ENCODE results near the gene CCNF.
A peak's percentile ranks its signal among the peaks of the same experiment; 100 is the strongest.

DNA sequence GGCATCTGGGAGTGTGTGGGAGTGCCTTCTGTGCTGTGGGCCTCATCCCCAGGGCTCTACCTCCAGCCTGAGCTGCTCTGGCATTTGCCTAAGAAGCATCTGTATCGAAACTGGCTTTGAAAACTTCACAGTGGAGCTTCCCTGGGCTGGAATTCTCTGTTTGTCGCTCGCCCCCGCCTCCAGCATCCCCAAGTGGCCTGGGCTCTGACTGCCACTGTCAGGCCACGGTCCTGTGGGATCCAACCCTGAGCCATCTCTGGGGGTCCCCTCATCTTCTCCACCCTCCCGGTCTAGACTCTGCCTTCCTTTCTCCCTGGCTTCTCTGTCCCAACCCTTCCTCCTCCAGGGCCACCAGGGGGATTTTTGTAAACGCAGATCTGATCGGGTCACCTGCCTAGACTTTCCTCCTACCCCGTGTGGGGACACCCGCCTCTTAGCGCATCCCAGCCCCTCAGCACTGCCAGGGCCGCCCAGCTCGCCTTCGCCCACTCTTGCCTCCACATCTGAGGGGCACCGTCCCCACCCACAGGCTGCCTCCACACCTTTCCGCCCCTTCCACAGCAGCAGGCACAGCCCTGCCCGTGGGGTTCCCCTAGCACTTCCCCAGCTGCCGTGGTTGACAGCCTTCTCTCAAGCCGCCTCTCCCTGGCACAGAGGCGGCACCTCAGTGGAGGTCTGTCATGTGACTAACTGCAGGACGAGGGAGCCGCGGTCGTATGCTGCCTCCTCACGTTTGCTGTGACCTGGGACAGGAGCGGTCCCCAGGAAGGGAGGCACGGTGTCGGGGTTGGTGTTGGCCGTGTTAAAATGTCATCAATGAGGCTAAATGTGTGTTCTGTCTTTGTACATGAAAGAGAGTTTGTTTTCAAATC, 57.6 kb downstream of the CCNF start:
- TF ChIP-seq, protein P1, sequence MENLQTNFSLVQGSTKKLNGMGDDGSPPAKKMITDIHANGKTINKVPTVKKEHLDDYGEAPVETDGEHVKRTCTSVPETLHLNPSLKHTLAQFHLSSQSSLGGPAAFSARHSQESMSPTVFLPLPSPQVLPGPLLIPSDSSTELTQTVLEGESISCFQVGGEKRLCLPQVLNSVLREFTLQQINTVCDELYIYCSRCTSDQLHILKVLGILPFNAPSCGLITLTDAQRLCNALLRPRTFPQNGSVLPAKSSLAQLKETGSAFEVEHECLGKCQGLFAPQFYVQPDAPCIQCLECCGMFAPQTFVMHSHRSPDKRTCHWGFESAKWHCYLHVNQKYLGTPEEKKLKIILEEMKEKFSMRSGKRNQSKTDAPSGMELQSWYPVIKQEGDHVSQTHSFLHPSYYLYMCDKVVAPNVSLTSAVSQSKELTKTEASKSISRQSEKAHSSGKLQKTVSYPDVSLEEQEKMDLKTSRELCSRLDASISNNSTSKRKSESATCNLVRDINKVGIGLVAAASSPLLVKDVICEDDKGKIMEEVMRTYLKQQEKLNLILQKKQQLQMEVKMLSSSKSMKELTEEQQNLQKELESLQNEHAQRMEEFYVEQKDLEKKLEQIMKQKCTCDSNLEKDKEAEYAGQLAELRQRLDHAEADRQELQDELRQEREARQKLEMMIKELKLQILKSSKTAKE (IDR thresholded peaks at IDR 0.05; ENCODE audit: low read depth, poor library complexity, severe bottlenecking) = peak; percentile 27
- TF ChIP-seq, protein P2, sequence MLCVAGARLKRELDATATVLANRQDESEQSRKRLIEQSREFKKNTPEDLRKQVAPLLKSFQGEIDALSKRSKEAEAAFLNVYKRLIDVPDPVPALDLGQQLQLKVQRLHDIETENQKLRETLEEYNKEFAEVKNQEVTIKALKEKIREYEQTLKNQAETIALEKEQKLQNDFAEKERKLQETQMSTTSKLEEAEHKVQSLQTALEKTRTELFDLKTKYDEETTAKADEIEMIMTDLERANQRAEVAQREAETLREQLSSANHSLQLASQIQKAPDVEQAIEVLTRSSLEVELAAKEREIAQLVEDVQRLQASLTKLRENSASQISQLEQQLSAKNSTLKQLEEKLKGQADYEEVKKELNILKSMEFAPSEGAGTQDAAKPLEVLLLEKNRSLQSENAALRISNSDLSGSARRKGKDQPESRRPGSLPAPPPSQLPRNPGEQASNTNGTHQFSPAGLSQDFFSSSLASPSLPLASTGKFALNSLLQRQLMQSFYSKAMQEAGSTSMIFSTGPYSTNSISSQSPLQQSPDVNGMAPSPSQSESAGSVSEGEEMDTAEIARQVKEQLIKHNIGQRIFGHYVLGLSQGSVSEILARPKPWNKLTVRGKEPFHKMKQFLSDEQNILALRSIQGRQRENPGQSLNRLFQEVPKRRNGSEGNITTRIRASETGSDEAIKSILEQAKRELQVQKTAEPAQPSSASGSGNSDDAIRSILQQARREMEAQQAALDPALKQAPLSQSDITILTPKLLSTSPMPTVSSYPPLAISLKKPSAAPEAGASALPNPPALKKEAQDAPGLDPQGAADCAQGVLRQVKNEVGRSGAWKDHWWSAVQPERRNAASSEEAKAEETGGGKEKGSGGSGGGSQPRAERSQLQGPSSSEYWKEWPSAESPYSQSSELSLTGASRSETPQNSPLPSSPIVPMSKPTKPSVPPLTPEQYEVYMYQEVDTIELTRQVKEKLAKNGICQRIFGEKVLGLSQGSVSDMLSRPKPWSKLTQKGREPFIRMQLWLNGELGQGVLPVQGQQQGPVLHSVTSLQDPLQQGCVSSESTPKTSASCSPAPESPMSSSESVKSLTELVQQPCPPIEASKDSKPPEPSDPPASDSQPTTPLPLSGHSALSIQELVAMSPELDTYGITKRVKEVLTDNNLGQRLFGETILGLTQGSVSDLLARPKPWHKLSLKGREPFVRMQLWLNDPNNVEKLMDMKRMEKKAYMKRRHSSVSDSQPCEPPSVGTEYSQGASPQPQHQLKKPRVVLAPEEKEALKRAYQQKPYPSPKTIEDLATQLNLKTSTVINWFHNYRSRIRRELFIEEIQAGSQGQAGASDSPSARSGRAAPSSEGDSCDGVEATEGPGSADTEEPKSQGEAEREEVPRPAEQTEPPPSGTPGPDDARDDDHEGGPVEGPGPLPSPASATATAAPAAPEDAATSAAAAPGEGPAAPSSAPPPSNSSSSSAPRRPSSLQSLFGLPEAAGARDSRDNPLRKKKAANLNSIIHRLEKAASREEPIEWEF (IDR thresholded peaks at IDR 0.05; ENCODE audit: insufficient replicate concordance, low read depth, low read length) = no peak
- peak; percentile 24; the same call in 1 of the 2 replicates for TF ChIP-seq POLR2A (IDR thresholded peaks at IDR 0.05; ENCODE audit: low read depth, low read length)
- no peak for TF ChIP-seq GABPA (IDR thresholded peaks at IDR 0.05; ENCODE audit: low read depth)
- TF ChIP-seq, protein P3, sequence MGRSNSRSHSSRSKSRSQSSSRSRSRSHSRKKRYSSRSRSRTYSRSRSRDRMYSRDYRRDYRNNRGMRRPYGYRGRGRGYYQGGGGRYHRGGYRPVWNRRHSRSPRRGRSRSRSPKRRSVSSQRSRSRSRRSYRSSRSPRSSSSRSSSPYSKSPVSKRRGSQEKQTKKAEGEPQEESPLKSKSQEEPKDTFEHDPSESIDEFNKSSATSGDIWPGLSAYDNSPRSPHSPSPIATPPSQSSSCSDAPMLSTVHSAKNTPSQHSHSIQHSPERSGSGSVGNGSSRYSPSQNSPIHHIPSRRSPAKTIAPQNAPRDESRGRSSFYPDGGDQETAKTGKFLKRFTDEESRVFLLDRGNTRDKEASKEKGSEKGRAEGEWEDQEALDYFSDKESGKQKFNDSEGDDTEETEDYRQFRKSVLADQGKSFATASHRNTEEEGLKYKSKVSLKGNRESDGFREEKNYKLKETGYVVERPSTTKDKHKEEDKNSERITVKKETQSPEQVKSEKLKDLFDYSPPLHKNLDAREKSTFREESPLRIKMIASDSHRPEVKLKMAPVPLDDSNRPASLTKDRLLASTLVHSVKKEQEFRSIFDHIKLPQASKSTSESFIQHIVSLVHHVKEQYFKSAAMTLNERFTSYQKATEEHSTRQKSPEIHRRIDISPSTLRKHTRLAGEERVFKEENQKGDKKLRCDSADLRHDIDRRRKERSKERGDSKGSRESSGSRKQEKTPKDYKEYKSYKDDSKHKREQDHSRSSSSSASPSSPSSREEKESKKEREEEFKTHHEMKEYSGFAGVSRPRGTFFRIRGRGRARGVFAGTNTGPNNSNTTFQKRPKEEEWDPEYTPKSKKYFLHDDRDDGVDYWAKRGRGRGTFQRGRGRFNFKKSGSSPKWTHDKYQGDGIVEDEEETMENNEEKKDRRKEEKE (IDR thresholded peaks at IDR 0.05) = no peak
- TF ChIP-seq, protein P4, sequence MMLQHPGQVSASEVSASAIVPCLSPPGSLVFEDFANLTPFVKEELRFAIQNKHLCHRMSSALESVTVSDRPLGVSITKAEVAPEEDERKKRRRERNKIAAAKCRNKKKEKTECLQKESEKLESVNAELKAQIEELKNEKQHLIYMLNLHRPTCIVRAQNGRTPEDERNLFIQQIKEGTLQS (IDR thresholded peaks at IDR 0.05; ENCODE audit: borderline replicate concordance, extremely low read depth, low read depth, low read length) = no peak
- TF ChIP-seq SRF (IDR thresholded peaks at IDR 0.05; ENCODE audit: low read depth in 2 of 2, low read length in 2 of 2) = no peak
- TF ChIP-seq, protein P5, sequence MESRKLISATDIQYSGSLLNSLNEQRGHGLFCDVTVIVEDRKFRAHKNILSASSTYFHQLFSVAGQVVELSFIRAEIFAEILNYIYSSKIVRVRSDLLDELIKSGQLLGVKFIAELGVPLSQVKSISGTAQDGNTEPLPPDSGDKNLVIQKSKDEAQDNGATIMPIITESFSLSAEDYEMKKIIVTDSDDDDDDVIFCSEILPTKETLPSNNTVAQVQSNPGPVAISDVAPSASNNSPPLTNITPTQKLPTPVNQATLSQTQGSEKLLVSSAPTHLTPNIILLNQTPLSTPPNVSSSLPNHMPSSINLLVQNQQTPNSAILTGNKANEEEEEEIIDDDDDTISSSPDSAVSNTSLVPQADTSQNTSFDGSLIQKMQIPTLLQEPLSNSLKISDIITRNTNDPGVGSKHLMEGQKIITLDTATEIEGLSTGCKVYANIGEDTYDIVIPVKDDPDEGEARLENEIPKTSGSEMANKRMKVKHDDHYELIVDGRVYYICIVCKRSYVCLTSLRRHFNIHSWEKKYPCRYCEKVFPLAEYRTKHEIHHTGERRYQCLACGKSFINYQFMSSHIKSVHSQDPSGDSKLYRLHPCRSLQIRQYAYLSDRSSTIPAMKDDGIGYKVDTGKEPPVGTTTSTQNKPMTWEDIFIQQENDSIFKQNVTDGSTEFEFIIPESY (IDR thresholded peaks at IDR 0.05) = peak; percentile 90; the same call in 1 of the 2 replicates
- TF ChIP-seq, protein P6, sequence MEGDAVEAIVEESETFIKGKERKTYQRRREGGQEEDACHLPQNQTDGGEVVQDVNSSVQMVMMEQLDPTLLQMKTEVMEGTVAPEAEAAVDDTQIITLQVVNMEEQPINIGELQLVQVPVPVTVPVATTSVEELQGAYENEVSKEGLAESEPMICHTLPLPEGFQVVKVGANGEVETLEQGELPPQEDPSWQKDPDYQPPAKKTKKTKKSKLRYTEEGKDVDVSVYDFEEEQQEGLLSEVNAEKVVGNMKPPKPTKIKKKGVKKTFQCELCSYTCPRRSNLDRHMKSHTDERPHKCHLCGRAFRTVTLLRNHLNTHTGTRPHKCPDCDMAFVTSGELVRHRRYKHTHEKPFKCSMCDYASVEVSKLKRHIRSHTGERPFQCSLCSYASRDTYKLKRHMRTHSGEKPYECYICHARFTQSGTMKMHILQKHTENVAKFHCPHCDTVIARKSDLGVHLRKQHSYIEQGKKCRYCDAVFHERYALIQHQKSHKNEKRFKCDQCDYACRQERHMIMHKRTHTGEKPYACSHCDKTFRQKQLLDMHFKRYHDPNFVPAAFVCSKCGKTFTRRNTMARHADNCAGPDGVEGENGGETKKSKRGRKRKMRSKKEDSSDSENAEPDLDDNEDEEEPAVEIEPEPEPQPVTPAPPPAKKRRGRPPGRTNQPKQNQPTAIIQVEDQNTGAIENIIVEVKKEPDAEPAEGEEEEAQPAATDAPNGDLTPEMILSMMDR (IDR thresholded peaks at IDR 0.05 in 2 of 3, conservative IDR thresholded peaks at IDR 0.05 in 1 of 3; ENCODE audit: control insufficient read depth in 2 of 3, extremely low read depth in 1 of 3, insufficient read depth in 1 of 3, low read depth in 3 of 3, low read length in 3 of 3) = peak; percentile 49 to 95 (median 67); a peak in 5 of 6 replicates
- TF ChIP-seq, protein P7, sequence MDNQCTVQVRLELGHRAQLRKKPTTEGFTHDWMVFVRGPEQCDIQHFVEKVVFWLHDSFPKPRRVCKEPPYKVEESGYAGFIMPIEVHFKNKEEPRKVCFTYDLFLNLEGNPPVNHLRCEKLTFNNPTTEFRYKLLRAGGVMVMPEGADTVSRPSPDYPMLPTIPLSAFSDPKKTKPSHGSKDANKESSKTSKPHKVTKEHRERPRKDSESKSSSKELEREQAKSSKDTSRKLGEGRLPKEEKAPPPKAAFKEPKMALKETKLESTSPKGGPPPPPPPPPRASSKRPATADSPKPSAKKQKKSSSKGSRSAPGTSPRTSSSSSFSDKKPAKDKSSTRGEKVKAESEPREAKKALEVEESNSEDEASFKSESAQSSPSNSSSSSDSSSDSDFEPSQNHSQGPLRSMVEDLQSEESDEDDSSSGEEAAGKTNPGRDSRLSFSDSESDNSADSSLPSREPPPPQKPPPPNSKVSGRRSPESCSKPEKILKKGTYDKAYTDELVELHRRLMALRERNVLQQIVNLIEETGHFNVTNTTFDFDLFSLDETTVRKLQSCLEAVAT (IDR thresholded peaks at IDR 0.05) = no peak
- no peak; a peak in 1 of 4 replicates for TF ChIP-seq EP300 (IDR thresholded peaks at IDR 0.05; ENCODE audit: borderline replicate concordance in 1 of 2, control insufficient read depth in 1 of 2, low read depth in 2 of 2, low read length in 2 of 2)
